Activated naive CD4-positive, alpha-beta T cell (primary cell): ENCODE data around the gene TRAF3.
"Not testable (repeated sequence)": the region's sequence is repeated elsewhere in the genome, so short reads cannot be mapped to it uniquely, and the experiment has no call there.

Source experiments
- DNase-seq, 4 experiments: peaks; one replicate each; lab custom pipeline; 2025; lab: John Stamatoyannopoulos, UW

The TRAF3 gene

DNA sequence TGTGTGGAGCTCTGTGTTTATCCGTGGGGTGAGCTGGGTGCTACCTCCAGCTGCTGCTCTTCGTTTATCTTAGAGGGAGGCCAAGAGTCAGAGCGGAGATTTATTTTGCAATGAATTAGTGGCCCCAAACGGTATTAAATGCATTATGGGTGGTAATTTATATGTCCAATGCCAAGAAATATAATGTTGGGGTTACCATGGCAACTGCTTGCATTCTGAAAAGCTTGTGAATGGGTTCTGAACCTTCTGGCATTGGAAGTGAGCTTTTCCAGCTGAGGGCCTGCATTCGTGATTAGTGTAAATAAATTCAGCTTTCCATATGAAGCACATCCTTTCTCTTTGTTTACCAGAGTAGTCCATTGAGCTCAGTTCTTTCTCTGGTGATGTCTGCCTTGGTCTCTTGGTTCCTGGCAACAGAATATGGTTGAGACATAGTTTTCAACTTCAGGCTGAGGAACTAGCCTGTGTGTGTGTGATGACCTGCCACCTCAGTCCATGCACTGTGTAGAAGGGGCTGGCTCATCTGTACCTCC is 51.8 kb downstream of the TRAF3 start:
- no peak for DNase-seq

DNA sequence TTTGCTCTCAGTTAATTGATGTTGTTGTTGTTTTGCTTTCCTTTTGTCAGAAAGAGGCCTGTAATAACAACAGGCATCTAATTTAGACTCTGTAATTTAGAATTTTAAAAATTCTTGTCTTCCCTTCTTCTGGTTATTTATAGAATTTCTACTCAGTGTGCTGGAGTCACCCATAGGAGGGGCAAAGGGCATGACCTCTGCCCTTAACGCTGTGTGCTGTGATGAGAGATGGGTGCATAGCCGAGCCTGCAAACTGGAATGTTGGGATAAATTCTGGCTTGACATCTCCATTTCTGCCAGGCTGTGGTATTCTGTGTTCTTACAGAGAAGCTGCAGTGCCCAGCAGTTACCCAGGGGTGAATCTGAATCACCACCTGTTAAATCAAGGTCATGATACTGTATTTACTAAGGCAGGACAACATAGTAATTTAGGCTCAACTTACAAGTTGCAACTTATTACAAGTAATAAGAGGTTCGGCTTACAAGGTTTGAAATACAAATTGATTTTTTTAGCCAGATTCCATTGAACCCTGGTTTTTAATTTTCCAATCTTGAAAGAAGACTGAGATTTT is 53.3 kb downstream of the TRAF3 start:
- no peak for DNase-seq

DNA sequence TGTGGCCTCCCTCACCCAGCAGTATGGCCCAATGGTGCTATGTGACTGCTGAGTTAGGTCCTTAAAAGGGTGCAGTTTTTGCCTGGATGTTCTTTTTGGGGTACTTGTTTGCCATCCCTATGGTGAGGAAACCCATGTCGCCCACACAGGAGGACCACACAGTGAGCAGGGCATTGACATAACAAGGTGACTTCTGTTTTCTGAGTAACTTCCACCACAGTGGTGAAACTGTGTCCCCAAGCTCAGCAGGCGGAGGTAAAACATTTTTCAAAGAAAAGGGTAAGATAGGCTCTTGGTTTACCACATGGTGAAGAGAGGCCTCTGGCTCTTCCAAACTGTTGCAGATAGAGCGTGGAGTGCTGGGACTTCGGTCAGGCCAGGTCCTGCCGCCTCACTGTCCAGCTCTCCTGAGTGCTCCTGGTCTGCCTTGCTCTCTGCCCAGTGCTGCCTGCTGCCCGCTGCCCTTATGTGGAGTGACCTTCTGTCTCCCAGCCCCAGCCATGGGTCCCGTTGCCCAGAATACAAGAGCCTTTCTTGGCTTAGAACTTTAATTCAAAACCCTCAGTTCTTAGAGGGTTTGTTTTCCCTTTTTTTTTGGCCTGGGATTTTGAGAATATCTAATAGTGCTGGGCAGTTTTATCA is 54.0 kb downstream of the TRAF3 start:
- no peak for DNase-seq

DNA sequence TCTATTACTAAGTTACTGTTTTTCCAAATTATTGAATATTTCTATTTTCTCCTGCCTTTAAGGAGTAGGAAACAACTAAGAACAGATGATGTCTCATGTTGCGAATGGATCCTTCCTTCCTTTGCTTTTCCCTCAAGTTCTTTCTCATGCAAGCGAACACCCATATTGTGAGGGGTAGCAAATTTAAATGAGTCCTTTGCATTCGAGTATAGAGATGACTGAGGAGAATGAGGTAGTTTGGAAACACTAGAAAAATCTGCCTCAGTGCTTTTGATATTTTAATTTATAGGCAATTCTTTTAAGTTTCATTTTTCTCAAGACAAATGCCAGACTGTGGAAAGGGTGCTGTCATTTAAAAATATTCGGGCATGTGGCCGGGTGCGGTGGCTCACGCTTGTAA is 56.1 kb downstream of the TRAF3 start:
- no peak for DNase-seq

DNA sequence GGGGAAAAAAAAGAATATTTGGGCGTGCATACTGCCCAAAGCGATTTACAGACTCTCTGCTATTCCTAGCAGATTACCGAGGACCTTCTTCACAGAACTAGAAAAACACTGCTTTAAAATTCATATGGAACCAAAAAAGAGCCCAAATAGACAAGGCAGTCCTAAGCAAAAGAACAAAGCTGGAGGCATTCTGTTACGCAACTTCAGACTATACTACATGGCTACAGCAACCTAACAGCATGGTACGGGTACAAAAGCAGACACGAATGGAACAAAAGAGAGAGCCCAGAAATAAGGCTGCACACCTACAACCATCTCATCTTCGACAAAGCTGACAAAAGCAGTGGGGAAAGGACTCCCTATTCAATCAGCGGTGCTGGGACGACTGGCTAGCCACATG is 56.7 kb downstream of the TRAF3 start:
- DNase-seq: no peak

DNA sequence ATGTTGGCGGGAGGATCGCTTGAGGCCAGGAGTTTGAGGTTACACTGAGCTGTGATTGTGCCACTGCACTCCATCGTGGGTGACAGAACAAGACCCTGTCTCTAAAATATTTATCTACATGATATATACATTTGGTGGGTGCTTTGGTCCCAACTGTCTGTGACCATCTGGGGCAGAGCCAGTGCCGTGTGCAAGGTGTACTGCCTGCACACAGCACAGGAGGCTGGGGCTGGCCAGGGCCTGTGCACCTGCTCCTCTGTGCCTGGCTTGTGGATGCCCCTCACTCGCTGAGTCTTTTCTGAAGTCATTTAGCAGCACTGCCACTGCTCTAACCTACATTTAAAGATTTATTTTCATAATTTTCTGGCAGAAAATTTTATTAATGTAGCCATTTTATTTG is 58.7 kb downstream of the TRAF3 start:
- no peak for DNase-seq

DNA sequence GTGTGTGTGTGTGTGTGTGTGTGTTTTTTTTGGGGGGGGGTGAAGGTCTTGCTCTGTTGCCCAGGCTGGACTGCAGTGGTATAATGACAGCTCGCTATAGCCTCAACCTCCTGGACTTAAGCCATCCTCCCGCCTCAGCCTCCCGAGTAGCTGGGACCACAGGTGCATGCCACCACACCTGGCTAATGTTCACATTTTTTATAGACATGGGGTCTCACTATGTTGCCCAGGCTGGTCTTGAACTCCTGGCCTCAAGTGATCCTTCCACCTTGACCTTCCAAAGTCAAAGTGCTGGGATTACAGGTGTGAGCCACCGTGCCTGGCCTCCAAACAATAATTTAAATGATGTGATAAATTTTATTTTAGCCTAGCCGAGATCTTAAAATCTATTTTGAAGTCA is 59.9 kb downstream of the TRAF3 start:
- DNase-seq: not testable (repeated sequence)

DNA sequence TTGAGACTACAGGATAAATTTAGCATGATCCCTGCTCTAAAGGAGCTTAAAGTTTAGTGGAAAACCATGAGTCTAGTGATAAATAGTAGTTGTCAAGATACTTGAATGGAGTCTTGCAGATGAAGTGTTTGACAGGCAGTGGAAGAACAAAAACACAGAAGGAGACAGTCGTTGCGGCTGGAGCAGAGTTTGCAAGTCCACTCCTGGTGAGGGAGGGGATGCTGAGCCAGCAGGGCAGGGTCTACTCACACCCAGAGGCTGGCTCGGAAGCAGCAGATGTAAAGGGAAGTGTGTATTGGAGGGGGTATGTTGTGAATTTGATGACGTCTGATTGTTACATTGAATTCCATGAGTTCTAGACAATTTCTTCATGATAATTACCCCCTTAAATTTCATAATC is 61.3 kb downstream of the TRAF3 start:
- no peak for DNase-seq

DNA sequence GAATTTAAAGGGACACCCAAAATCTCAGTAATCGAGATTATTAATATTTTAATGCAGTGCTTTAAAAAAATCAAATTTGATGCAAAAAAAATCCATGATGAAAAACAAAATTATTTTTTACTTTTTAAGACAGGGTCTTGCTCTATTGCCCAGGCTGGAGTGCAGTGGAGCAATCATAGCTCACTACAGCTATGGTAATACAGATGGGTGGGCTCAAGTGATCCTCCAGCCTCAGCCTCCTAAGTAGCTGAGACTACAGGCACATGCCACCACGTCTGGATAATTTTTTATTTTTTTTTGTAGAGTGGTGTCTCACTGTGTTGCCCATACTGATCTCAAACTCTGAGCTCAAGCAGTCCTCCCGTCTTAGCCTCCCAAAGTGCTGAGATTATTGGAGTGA is 62.9 kb downstream of the TRAF3 start:
- DNase-seq: no peak

DNA sequence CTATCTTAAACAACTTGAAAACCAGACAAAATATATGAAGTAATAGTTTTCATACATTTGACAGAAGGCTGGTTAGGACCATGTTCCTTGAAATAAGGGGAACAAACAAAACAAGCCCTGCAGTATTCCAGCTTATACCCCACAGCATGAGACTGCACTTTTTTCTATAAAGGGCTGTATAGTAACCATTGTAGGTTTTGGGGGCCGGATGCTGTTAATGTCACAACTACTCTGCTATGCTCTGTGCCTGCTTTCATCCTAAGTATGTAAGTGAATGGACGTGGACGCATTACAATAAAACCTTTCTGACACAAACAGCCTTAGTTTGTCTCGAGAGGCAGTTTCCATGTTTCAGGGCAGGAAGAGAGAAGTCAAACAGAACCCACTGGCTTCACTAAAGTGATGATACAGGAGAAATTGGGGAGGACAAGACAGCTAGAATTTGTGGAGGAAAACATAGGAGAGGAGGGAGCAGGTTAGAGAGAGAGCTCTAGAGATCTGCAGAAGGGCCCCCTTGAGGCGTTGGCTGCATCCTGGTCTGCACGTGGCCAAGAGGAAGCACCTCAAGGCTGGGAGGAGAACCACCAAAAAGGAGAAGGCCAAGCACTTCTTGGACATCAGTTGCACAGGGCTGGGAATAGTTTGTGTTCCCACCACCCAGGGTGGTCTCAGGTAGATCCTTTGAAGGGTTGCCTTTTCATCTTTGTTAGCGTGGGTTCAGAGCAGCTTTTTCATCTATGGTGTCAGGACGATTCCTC is 63.7 kb downstream of the TRAF3 start:
- DNase-seq: no peak

DNA sequence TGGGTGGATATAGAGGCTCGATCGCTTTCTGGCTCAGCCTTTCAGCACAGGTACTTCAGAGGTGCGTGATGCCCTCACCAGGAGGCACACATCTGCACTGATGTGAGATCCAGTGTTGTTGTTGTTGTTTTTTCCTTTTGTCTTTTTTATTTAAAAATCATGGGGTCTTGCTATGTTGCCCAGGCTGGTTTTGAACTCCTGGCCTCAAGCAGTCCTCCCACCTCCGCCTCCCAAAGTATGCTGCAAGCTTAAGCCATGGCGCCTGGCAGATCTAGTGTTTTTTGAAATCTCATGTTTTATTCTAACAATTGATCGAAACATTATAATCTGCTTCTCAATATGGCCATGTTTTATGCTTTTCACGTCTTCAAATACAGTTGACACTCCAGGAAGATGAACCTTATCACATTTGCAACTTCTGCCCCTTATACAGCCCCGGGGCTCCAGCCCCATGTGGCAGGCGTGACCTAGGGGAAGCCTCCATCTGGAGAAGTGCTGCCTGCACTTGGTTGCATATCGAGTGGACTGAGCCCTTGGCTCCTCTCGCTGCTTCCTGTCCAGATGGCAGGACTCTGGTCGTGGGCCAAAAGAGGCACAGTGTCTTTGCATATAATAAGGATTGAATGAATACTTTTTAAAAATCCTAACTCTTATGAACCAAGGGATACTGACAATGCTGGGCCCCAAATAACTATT is 71.7 kb downstream of the TRAF3 start:
- DNase-seq: no peak

DNA sequence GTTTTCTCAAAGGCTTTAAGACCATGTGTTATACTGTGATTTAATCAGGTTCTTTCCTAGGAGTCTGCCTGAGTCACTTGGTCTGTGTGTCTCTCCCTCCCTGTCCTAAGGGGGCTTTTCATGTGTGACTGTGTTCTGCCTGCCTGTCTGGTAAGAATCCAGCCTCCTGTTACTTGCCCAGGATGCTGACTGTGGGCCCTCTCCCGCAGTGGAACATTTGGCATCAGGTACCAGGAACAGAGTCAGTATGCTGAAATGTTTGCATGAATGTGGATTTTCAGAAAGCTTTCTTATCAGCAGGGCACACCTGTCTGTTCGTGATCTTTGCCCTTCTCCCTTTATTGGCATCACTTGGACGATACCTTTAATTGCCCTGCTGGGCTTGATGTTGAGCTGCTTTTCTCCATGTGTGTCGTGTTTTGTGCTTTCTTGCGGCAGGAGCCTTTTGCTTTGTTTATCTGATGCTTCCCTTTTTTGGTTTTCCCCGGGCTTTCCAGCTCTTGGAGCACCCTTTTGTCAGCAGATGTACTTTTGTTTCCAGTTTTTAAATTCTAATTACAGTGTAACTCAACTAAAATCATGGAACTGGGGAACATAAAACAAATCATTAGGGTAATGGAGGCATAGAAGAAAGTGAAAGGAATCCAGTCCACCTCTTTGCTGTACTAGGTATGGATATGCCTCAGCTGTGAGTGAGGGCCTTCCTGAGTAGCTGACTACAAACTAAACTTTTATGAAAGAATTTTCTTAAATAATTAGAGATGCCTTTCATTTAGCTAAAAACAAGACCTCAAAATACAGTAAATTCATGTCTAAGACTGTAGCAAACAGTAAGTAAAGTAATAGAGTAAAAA is 72.5 kb downstream of the TRAF3 start:
- DNase-seq: no peak

DNA sequence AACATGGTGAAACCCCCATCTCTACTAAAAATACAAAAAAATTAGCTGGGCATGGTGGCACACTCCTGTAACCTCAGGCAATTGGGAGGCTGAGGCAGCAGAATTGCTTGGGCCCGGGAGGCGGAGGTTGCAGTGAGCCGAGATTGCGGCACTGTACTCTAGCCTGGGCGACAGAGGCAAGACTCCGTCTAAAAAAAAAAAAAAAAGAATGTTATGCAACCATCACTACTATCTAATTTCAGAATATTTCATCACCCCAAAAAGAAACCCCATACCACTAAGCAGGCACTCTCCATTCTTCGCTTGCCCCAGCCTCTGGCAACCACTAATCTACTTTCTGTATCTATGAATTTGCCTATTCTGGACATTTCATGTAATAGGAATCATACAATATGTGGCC is 76.4 kb downstream of the TRAF3 start:
- no peak for DNase-seq

DNA sequence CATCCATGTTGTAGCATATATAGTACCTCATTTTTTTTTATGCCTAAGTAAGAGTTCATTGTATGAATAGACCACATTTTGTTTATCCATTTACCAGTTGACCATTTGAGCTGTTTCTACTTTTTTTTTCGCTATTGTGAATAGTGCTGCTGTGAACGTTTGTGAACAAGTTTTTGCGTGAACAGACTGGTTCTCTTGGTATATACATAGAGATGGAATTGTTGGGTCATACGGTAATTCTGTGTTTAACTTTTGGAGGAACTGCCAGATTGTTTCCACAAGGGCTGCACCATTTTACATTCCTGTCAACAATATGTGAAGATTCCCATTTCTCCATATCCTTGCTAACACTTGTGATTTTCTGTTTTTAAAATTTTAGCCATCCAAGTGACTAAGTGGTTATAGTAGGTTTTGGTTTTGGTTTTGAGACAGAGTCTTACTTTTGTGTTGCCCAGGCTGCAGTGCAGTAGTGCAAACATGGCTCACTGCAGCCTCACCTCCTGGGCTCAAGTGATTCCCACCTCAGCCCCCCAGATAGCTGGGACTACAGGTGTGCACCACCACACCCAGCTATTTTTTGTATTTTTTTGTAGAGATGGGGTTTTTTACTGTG is 76.9 kb downstream of the TRAF3 start:
- DNase-seq: no peak

DNA sequence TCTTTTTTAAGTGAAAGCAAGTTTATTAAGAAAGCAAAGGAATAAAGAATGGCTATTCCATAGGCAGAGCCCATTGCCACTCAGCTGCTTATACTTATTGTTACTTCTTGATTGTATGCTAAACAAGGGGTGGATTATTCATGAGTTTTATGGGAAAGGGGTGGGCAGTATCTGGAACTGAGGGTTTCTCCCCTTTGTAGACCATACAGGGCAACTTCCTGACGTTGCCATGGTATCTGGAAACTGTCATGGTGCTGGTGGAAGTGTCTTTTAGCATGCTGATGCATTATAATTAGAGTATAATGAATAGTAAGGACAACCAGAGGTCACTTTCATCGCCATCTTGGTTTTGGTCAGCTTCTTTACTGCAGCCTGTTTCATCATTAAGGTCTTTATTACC is 78.9 kb downstream of the TRAF3 start:
- DNase-seq: no peak

DNA sequence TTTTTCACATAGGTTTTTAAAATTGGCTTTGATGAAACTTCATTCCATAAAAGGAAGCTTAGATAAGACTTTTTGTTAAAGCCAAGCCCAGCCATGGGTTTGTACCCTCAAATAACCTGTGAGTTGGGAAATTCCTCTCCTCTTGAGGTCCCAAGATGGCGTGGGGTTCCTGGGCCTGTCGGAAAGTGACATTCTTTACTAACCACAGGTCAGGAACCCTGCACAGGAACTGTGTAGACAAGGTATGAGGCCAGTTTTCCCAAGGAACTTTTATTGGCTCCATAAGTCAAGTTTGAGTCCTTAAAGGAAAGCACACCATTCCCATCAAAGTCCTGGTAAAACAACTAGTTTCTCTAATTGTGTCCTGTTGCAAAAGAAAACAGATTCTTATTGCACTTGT is 80.2 kb downstream of the TRAF3 start:
- DNase-seq: no peak

DNA sequence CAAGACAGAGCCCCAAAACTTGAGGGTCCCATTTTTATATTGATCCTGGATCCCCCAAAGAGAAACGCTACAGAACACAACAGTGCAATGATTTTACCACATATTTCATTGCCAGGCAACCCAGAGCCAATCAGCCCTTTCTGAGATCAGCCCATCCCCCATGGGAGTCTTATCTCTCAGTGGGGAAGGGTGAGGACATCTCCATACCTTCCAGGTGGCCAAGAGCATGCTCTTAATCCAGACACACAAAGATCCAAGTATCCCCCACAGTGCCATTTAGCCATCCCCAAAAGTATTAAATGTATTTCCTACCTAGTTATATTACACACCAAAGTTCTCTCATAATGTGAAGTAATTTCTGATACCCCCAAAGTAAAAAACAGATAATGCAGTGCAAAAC is 82.7 kb downstream of the TRAF3 start:
- DNase-seq: no peak

DNA sequence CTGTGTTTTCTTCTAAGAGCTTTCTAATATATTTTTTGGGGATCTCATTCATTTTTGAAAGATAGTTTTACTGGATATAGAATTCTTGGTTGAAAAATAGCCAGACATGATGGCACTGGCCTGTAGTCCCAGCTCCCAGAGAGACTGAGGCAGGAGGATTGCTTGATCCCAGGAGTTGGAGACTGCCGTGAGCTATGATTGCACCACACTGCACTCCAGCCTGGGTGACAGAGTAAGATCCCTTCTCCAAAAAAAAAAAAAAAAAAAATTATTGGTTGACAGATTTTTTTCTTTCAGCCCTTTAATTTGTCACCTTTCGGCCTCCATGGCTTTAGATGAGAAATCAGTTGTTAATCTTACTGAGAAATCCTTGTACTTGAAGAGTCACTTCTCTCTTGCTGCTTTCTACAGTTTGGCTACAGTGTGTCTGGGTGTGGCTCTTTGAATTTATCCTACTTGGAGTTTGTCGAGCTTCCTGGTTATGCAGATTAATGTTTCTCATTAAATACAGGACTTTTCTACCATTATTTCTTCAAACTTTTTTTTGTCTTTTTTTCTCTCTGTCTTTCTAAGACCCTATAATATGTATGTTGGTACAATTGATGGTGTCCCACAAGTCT is 85.0 kb downstream of the TRAF3 start:
- DNase-seq: no peak

DNA sequence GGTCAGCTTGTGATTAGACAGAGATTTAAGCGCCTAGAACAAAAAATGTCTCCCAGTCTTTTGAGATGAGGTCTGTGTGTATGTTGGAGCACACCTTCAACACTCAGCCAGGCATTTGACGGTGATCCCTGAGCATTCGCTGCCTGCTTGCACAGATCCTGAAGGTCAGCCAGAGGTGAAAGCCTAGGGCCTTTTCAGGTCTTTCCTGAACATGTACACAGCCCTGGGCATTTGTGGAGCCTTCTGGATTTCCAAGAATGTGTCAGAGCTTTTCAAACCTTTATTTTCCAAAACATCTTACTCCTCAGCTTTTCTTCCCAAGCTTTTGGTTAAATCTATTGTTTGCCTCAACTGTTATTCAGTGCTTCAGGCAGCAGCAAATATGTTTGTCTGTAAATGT is 86.1 kb downstream of the TRAF3 start:
- no peak for DNase-seq

DNA sequence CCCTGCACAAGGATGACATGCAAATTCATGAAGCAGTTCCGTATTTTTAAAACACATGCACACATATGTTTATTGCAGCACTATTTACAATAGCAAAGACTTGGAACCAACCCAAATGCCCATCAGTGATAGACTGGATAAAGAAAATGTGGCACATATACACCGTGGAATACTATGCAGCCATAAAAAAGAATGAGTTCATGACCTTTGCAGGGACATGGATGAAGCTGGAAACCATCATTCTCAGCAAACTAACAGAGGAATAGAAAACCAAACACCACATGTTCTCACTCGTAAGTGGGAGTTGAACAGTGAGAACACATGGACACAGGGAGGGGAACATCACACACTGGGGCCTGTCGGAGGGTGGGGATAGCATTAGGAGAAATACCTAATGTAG is 88.7 kb downstream of the TRAF3 start:
- DNase-seq: not testable (repeated sequence)
